ENCODE data around the gene WNT8B.

- TF ChIP-seq, protein P1, sequence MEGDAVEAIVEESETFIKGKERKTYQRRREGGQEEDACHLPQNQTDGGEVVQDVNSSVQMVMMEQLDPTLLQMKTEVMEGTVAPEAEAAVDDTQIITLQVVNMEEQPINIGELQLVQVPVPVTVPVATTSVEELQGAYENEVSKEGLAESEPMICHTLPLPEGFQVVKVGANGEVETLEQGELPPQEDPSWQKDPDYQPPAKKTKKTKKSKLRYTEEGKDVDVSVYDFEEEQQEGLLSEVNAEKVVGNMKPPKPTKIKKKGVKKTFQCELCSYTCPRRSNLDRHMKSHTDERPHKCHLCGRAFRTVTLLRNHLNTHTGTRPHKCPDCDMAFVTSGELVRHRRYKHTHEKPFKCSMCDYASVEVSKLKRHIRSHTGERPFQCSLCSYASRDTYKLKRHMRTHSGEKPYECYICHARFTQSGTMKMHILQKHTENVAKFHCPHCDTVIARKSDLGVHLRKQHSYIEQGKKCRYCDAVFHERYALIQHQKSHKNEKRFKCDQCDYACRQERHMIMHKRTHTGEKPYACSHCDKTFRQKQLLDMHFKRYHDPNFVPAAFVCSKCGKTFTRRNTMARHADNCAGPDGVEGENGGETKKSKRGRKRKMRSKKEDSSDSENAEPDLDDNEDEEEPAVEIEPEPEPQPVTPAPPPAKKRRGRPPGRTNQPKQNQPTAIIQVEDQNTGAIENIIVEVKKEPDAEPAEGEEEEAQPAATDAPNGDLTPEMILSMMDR (IDR thresholded peaks at IDR 0.05): no peak
- no peak for TF ChIP-seq POLR2AphosphoS5 (IDR thresholded peaks at IDR 0.05)
Observed at GRCh38 chr10:100487529-100487928, 24.7 kb downstream of the WNT8B start.

Measured in prostate gland (tissue), 2 donors.